H9 (cell line): ENCODE results near the gene PELI2. TPM values are rescaled to one million over a fixed set of nuclear protein-coding genes. Genes with fewer than 3 reads are reported as not detected.

Experiments
- DNase-seq: peaks from one replicate; pipeline ENCODE4 v3.0.0-alpha.2; 2017
- H2AFZ ChIP-seq: one replicate; pipeline ENCODE4 v1.6.1; 2013; ENCODE audit warnings: mild to moderate bottlenecking, low read length, control low read depth, moderate library complexity
- H2AK5ac ChIP-seq: 2 replicates; pipeline ENCODE4 v1.6.1; 2013; ENCODE audit warnings: low read length, control low read depth, mixed read lengths; ENCODE audit not compliant: insufficient read length
- H2BK120ac ChIP-seq: one replicate; pipeline ENCODE4 v1.6.1; 2013; ENCODE audit warnings: low read depth, mild to moderate bottlenecking, low read length, control low read depth, inconsistent platforms; ENCODE audit not compliant: poor library complexity, severe bottlenecking
- H2BK12ac ChIP-seq: 2 replicates; pipeline ENCODE4 v1.6.1; 2013; ENCODE audit warnings: low read length, control low read depth, mixed read lengths, low read depth; ENCODE audit not compliant: insufficient read length
- H2BK15ac ChIP-seq: 2 replicates; pipeline ENCODE4 v1.6.1; 2013; ENCODE audit warnings: low read depth, low read length, control low read depth
- H2BK20ac ChIP-seq: one replicate; pipeline ENCODE4 v1.6.1; 2013; ENCODE audit warnings: low read depth, mild to moderate bottlenecking, low read length, control low read depth, inconsistent platforms; ENCODE audit not compliant: poor library complexity, severe bottlenecking
- H2BK5ac ChIP-seq: 2 replicates; pipeline ENCODE4 v1.6.1; 2013; ENCODE audit warnings: low read length, control low read depth, mixed read lengths; ENCODE audit not compliant: insufficient read length
- H3K14ac ChIP-seq: 2 replicates; pipeline ENCODE4 v1.6.1; 2013; ENCODE audit warnings: low read length, control low read depth; ENCODE audit not compliant: insufficient read depth
- H3K18ac ChIP-seq: 2 replicates; pipeline ENCODE4 v1.6.1; 2013; ENCODE audit warnings: low read depth, mild to moderate bottlenecking, mixed read lengths, low read length, control low read depth; ENCODE audit not compliant: insufficient read length
- H3K23ac ChIP-seq: 2 replicates; pipeline ENCODE4 v1.6.1; 2013; ENCODE audit warnings: low read length, control low read depth, mixed read lengths, low read depth; ENCODE audit not compliant: insufficient read length
- H3K23me2 ChIP-seq: 2 replicates; pipeline ENCODE4 v1.6.1; 2013; ENCODE audit warnings: low read depth, mild to moderate bottlenecking, mixed read lengths, low read length, control low read depth; ENCODE audit not compliant: insufficient read length, poor library complexity, severe bottlenecking
- H3K27ac ChIP-seq: 2 replicates; pipeline ENCODE4 v1.5.1; 2013; ENCODE audit warnings: low read length, control low read depth, mixed read lengths, low read depth; ENCODE audit not compliant: insufficient read length
- H3K27me3 ChIP-seq: 2 replicates; pipeline ENCODE4 v1.6.1; 2013; ENCODE audit warnings: low read length, control low read depth, inconsistent platforms; ENCODE audit not compliant: insufficient read depth
- H3K4ac ChIP-seq: 2 replicates; pipeline ENCODE4 v1.6.1; 2013; ENCODE audit warnings: low read depth, mild to moderate bottlenecking, control low read depth, inconsistent platforms, low read length, moderate library complexity
- H3K4me1 ChIP-seq: 2 replicates; pipeline ENCODE4 v1.6.1; 2013; ENCODE audit warnings: low read length, control low read depth, inconsistent platforms; ENCODE audit not compliant: insufficient read depth
- H3K4me2 ChIP-seq: 2 replicates; pipeline ENCODE4 v1.6.1; 2013; ENCODE audit warnings: low read length, control low read depth, mixed read lengths; ENCODE audit not compliant: insufficient read length, insufficient read depth
- H3K56ac ChIP-seq: 2 replicates; pipeline ENCODE4 v1.6.1; 2013; ENCODE audit warnings: low read depth, mild to moderate bottlenecking, mixed read lengths, low read length, control low read depth; ENCODE audit not compliant: insufficient read length
- H3K79me1 ChIP-seq: 2 replicates; pipeline ENCODE4 v1.6.1; 2013; ENCODE audit warnings: low read depth, mild to moderate bottlenecking, moderate library complexity, low read length, control low read depth, inconsistent platforms; ENCODE audit not compliant: insufficient read depth, poor library complexity, severe bottlenecking
- H3K79me2 ChIP-seq: 2 replicates; pipeline ENCODE4 v1.6.1; 2013; ENCODE audit warnings: low read length, control low read depth, inconsistent platforms; ENCODE audit not compliant: insufficient read depth
- H3K9ac ChIP-seq: 2 replicates; pipeline ENCODE4 v1.6.1; 2013; ENCODE audit warnings: low read length, control low read depth, mixed read lengths; ENCODE audit not compliant: insufficient read length; ENCODE audit errors: extremely low read depth
- H3K9me3 ChIP-seq: one replicate; pipeline ENCODE4 v1.6.1; 2013; ENCODE audit warnings: low read depth, low read length, inconsistent platforms; ENCODE audit not compliant: control insufficient read depth
- H3T11ph ChIP-seq: one replicate; pipeline ENCODE4 v1.6.1; 2013; ENCODE audit warnings: mild to moderate bottlenecking, low read length, control low read depth, inconsistent platforms
- H4K20me1 ChIP-seq: one replicate; pipeline ENCODE4 v1.6.1; 2013; ENCODE audit not compliant: control insufficient read depth, insufficient read length, insufficient read depth
- H4K5ac ChIP-seq: 2 replicates; pipeline ENCODE4 v1.6.1; 2013; ENCODE audit warnings: low read depth, mild to moderate bottlenecking, mixed read lengths, low read length, control low read depth; ENCODE audit not compliant: insufficient read length
- H4K8ac ChIP-seq: replicated peaks from 2 replicates; pipeline ENCODE4 v1.6.1; 2013; ENCODE audit warnings: low read length, control low read depth, mixed read lengths, low read depth; ENCODE audit not compliant: insufficient read length
- H4K91ac ChIP-seq: 2 replicates; pipeline ENCODE4 v1.6.1; 2013; ENCODE audit warnings: low read depth, mild to moderate bottlenecking, moderate library complexity, mixed read lengths, low read length, control low read depth; ENCODE audit not compliant: insufficient read length
- H3K27ac Mint-ChIP-seq, 3 experiments: 2 replicates in 2 of 3; 3 replicates in 1 of 3; pipeline ENCODE4 v1.8.0; 2020 to 2021; ENCODE audit warnings: mixed read lengths in 3 of 3, mild to moderate bottlenecking in 1 of 3, moderate library complexity in 1 of 3
- H3K27me3 Mint-ChIP-seq: 2 replicates; pipeline ENCODE4 v1.8.0; 2021; ENCODE audit warnings: low read depth, mild to moderate bottlenecking, moderate library complexity, mixed read lengths
- H3K36me3 Mint-ChIP-seq, 3 experiments: 2 replicates in 2 of 3; 3 replicates in 1 of 3; pipeline ENCODE4 v1.8.0; 2020 to 2021; ENCODE audit warnings: low read depth in 3 of 3, mixed read lengths in 3 of 3; ENCODE audit not compliant: insufficient read depth in 1 of 3
- H3K4me1 Mint-ChIP-seq, 2 experiments: 2 replicates each; pipeline ENCODE4 v1.8.0; 2020; ENCODE audit warnings: mixed read lengths in 2 of 2
- H3K4me3 Mint-ChIP-seq, 2 experiments: 2 replicates in 1 of 2; 3 replicates in 1 of 2; pipeline ENCODE4 v1.8.0; 2020 to 2021; ENCODE audit warnings: mild to moderate bottlenecking in 2 of 2, mixed read lengths in 2 of 2, moderate library complexity in 1 of 2
- H3K9me3 Mint-ChIP-seq, 2 experiments: 2 replicates in 1 of 2; 3 replicates in 1 of 2; pipeline ENCODE4 v1.8.0; 2020; ENCODE audit warnings: mild to moderate bottlenecking in 2 of 2, mixed read lengths in 2 of 2, moderate library complexity in 1 of 2
- CTCF ChIP-seq: fragments of 200-600 bp; sonication (generic); conservative IDR thresholded peaks from 3 replicates; pipeline ENCODE4 v1.8.0; 2021; ENCODE audit warnings: antibody characterized with exemption, mild to moderate bottlenecking
- WGBS: extraction: QIAGEN DNeasy Blood & Tissue Kit; methylation state at CpG from one replicate; pipeline ENCODE4 v1.1.7; 2013; ENCODE audit warnings: missing lambda C conversion rate, low lambda C conversion rate, mixed read lengths; ENCODE audit not compliant: insufficient read length; ENCODE audit errors: extremely low coverage; 5-methylcytosine and 5-hydroxymethylcytosine counted together
- total RNA-seq: library from RNA; stranded (reverse); gene quantifications from 2 replicates; pipeline ENCODE4 v1.2.1, GENCODE V29; 2021

Gene PELI2
- total RNA-seq, 1 experiment from 2014 or later, result 18.0 TPM

- Mint-ChIP-seq H3K27ac (no peak overlapping the region), H3K9me3 (no peaks in the 10 kb centered on the region), H3K4me1 (peaks cover 18 to 31% of the 10 kb centered on the region in 2 experiments), H3K36me3 (no peaks in the 10 kb centered on the region; a peak in 1 of 7 replicates), H3K4me3 (no peak overlapping the region), H3K27me3 (no peaks in the 10 kb centered on the region)
- no peak overlapping the region for H3K4ac ChIP-seq
- peaks cover 3% of the 10 kb centered on the region for H3K79me1 ChIP-seq
- no peak for DNase-seq
- no peaks in the 10 kb centered on the region for H3K27me3 ChIP-seq
- H2BK15ac ChIP-seq, result no peak overlapping the region
- H3K4me1 ChIP-seq, result peaks cover 5% of the 10 kb centered on the region; the same call in 1 of the 2 replicates
- H3K18ac ChIP-seq, result no peak overlapping the region
- H3K56ac ChIP-seq, result no peak overlapping the region
- no peak overlapping the region for H2BK120ac ChIP-seq
- no CpG with 5 or more reads among the region's 1 CpG for WGBS
- no peak overlapping the region for H4K8ac ChIP-seq
- no peak overlapping the region for H3K9ac ChIP-seq
- no peak overlapping the region for H3K14ac ChIP-seq
- H3K4me2 ChIP-seq, result no peak overlapping the region
- no peak overlapping the region for H3K27ac ChIP-seq
- H3T11ph ChIP-seq, result no peak overlapping the region
- H2AK5ac ChIP-seq, result no peak overlapping the region
- no peak overlapping the region for H3K23ac ChIP-seq
- H4K20me1 ChIP-seq, result no peaks in the 10 kb centered on the region
- no peak overlapping the region for H2BK20ac ChIP-seq
- H3K79me2 ChIP-seq, result peaks cover 2% of the 10 kb centered on the region; the same call in 1 of the 2 replicates
- no peaks in the 10 kb centered on the region for H3K23me2 ChIP-seq
- H2BK12ac ChIP-seq, result no peak overlapping the region
- no peak for TF ChIP-seq CTCF
- H4K5ac ChIP-seq, result no peak overlapping the region
- no peak overlapping the region for H2BK5ac ChIP-seq
- no peak overlapping the region for H2AFZ ChIP-seq
- H4K91ac ChIP-seq, result no peak overlapping the region
- H3K9me3 ChIP-seq, result no peaks in the 10 kb centered on the region
Observed at GRCh38 chr14:56143025-56143424, 24.8 kb downstream of the PELI2 start.
